SK-N-SH (cell line): ENCODE data around the gene RNF130. TPM values are rescaled to one million over a fixed set of nuclear protein-coding genes. Genes with fewer than 3 reads are reported as not detected.

Experiments
- CTCF ChIA-PET: fragments of 300-600, 350-600 bp; formaldehyde crosslinking; extraction: SDS; loops from one replicate; lab custom pipeline; 2021; lab: Yijun Ruan, JAX
- POLR2A ChIA-PET: fragments of 350-600 bp; sonication (Branson Sonifier 250); formaldehyde crosslinking; extraction: SDS; loops from one replicate; lab custom pipeline; 2020; ENCODE audit warnings: antibody characterized with exemption, inconsistent platforms; lab: Yijun Ruan, JAX
- DNase-seq: peaks from one replicate; pipeline ENCODE4 v3.0.0; 2012
- H2AFZ ChIP-seq: fragments of 200-600 bp; sonication (generic); 2 replicates; pipeline ENCODE4 v1.8.1; 2016; ENCODE audit warnings: antibody characterized with exemption, mild to moderate bottlenecking, low read depth
- H3F3A ChIP-seq: fragments of 200-600 bp; sonication (generic); replicated peaks from 2 replicates; pipeline ENCODE3; 2016; ENCODE audit warnings: antibody characterized with exemption, mild to moderate bottlenecking; ENCODE audit not compliant: insufficient read depth
- H3K27ac ChIP-seq, 2 experiments: fragments of 200-500 bp in 1 of 2; fragments of 200-600 bp in 1 of 2; sonication (Bioruptor generic) in 1 of 2; sonication (generic), shearing (Covaris generic) in 1 of 2; 2 replicates each; pipeline versions ENCODE4 v1.5.1 to v1.6.1; 2014 to 2016; ENCODE audit warnings: low read depth in 2 of 2, inconsistent platforms in 1 of 2, low read length in 1 of 2, mild to moderate bottlenecking in 1 of 2, mixed read lengths in 1 of 2
- H3K27me3 ChIP-seq: fragments of 200-600 bp; sonication (generic), shearing (Covaris generic); 2 replicates; pipeline ENCODE4 v1.6.1; 2016; ENCODE audit warnings: mixed run types; ENCODE audit not compliant: insufficient read depth
- H3K36me3 ChIP-seq, 2 experiments: fragments of 200-500 bp in 1 of 2; fragments of 200-600 bp in 1 of 2; sonication (Bioruptor generic) in 1 of 2; sonication (generic) in 1 of 2; replicated peaks in 1 of 2; 2 replicates each; pipeline versions ENCODE3 to v1.5.1; 2014 to 2016; ENCODE audit warnings: low read length in 1 of 2, mild to moderate bottlenecking in 1 of 2; ENCODE audit not compliant: insufficient read depth in 2 of 2, control insufficient read depth in 1 of 2
- H3K4me1 ChIP-seq, 2 experiments: fragments of 200-500 bp in 1 of 2; fragments of 200-600 bp in 1 of 2; sonication (Bioruptor generic) in 1 of 2; sonication (generic), shearing (Covaris generic) in 1 of 2; 2 replicates each; pipeline versions ENCODE4 v1.5.1 to v1.6.1; 2014 to 2016; ENCODE audit warnings: low read depth in 1 of 2, low read length in 1 of 2, mixed run types in 1 of 2; ENCODE audit not compliant: insufficient read depth in 2 of 2, control insufficient read depth in 1 of 2
- H3K4me2 ChIP-seq: fragments of 200-600 bp; sonication (generic), shearing (Covaris generic); 2 replicates; pipeline ENCODE4 v1.6.1; 2017; ENCODE audit warnings: mixed run types
- H3K4me3 ChIP-seq, 2 experiments: fragments of 200-500 bp in 1 of 2; fragments of 200-600 bp in 1 of 2; sonication (Bioruptor generic) in 1 of 2; sonication (generic), shearing (Covaris generic) in 1 of 2; 2 replicates each; pipeline versions ENCODE4 v1.5.1 to v1.8.1; 2014 to 2016; ENCODE audit warnings: low read depth in 2 of 2, inconsistent platforms in 1 of 2, low read length in 1 of 2, mild to moderate bottlenecking in 1 of 2, mixed read lengths in 1 of 2, moderate library complexity in 1 of 2
- H3K79me2 ChIP-seq: fragments of 200-600 bp; sonication (generic); 2 replicates; pipeline ENCODE4 v1.8.1; 2017; ENCODE audit warnings: mild to moderate bottlenecking; ENCODE audit not compliant: insufficient read depth
- H3K9ac ChIP-seq: fragments of 200-600 bp; sonication (generic); 2 replicates; pipeline ENCODE4 v1.6.1; 2017; ENCODE audit warnings: mixed run types
- H3K9me2 ChIP-seq: fragments of 200-600 bp; sonication (generic); 2 replicates; pipeline ENCODE4 v1.6.1; 2017; ENCODE audit warnings: mixed run types
- H3K9me3 ChIP-seq: fragments of 200-600 bp; sonication (generic); 2 replicates; pipeline ENCODE4 v1.6.1; 2017; ENCODE audit warnings: mixed run types, mild to moderate bottlenecking, moderate library complexity
- H4K20me1 ChIP-seq: fragments of 200-600 bp; sonication (generic); 2 replicates; pipeline ENCODE4 v1.6.1; 2017; ENCODE audit warnings: mild to moderate bottlenecking, mixed run types; ENCODE audit not compliant: insufficient read depth
- CHD2 ChIP-seq: fragments of 150-350 bp; IDR thresholded peaks from 2 replicates; pipeline ENCODE4 v1.6.1; 2018; ENCODE audit warnings: low read length; ENCODE audit not compliant: partially characterized antibody
- ELF1 ChIP-seq: IDR thresholded peaks from 2 replicates; pipeline ENCODE4 v1.4.0; 2012
- EP300 ChIP-seq, 2 experiments: IDR thresholded peaks; 2 replicates each; pipeline versions ENCODE4 v1.4.0 to v1.6.1; 2012; ENCODE audit warnings: borderline replicate concordance in 1 of 2, low read depth in 1 of 2, low read length in 1 of 2
- EZH2phosphoT487 ChIP-seq: fragments of 200-600 bp; sonication (generic); IDR thresholded peaks from 2 replicates; pipeline ENCODE4 v1.6.1; 2017; ENCODE audit warnings: low read depth, mixed run types, mild to moderate bottlenecking, antibody characterized with exemption, moderate library complexity, borderline replicate concordance
- FOSL2 ChIP-seq: IDR thresholded peaks from 2 replicates; pipeline ENCODE4 v1.4.0; 2012; ENCODE audit warnings: low read depth, mild to moderate bottlenecking, moderate library complexity, borderline replicate concordance
- FOXJ3 ChIP-seq: sonication (generic); formaldehyde crosslinking; IDR thresholded peaks from 2 replicates; pipeline ENCODE4 v1.5.1; 2020; ENCODE audit warnings: mild to moderate bottlenecking, missing genetic modification reagents
- JUND ChIP-seq: IDR thresholded peaks from 2 replicates; pipeline ENCODE4 v1.4.0; 2012
- MEF2A ChIP-seq: IDR thresholded peaks from 2 replicates; pipeline ENCODE4 v1.4.0; 2012; ENCODE audit warnings: low read depth, borderline replicate concordance
- MXI1 ChIP-seq: IDR thresholded peaks from 2 replicates; pipeline ENCODE4 v1.6.1; 2012; ENCODE audit warnings: mild to moderate bottlenecking, low read depth, low read length, improper control_type of control experiment
- NFIC ChIP-seq: IDR thresholded peaks from 2 replicates; pipeline ENCODE4 v1.4.0; 2012; ENCODE audit warnings: borderline replicate concordance
- NRF1 ChIP-seq: IDR thresholded peaks from 2 replicates; pipeline ENCODE4 v1.6.1; 2012; ENCODE audit warnings: low read depth, mild to moderate bottlenecking, low read length
- RAD21 ChIP-seq: IDR thresholded peaks from 2 replicates; pipeline ENCODE4 v1.6.1; 2012; ENCODE audit warnings: mild to moderate bottlenecking, low read length
- RCOR1 ChIP-seq: fragments of 150-350 bp; IDR thresholded peaks from 2 replicates; pipeline ENCODE4 v1.6.1; 2017; ENCODE audit warnings: antibody characterized with exemption, low read length
- RFX5 ChIP-seq: IDR thresholded peaks from 2 replicates; pipeline ENCODE4 v1.6.1; 2012; ENCODE audit warnings: mild to moderate bottlenecking, improper control_type of control experiment, low read length
- RXRA ChIP-seq: IDR thresholded peaks from 2 replicates; pipeline ENCODE4 v1.4.0; 2012; ENCODE audit warnings: low read depth, mild to moderate bottlenecking, borderline replicate concordance
- SMC3 ChIP-seq: IDR thresholded peaks from 2 replicates; pipeline ENCODE4 v1.6.1; 2012; ENCODE audit warnings: low read depth, low read length, improper control_type of control experiment
- TAF1 ChIP-seq: IDR thresholded peaks from 2 replicates; pipeline ENCODE4 v1.6.1; 2012; ENCODE audit warnings: low read depth, mild to moderate bottlenecking, low read length, moderate library complexity, borderline replicate concordance
- TCF12 ChIP-seq: IDR thresholded peaks from 2 replicates; pipeline ENCODE4 v1.4.0; 2012
- TEAD4 ChIP-seq: IDR thresholded peaks from 2 replicates; pipeline ENCODE4 v1.4.0; 2012; ENCODE audit warnings: mild to moderate bottlenecking, borderline replicate concordance; ENCODE audit not compliant: insufficient read depth
- YY1 ChIP-seq: IDR thresholded peaks from 2 replicates; pipeline ENCODE4 v1.4.0; 2012; ENCODE audit warnings: low read depth, mild to moderate bottlenecking
- WGBS: methylation state at CpG from one replicate; pipeline ENCODE4 v1.1.6; 2017; ENCODE audit warnings: low lambda C conversion rate; 5-methylcytosine and 5-hydroxymethylcytosine counted together
- polyA plus RNA-seq, 3 experiments: library from polyadenylated mRNA; depleted of rRNA; stranded (reverse); fragments of >200 nt; gene quantifications; 2 replicates each; pipeline ENCODE4 v1.2.3, GENCODE V29; 2012
- TF ChIP-seq, protein P1 (sequence below): fragments of 200-600 bp; sonication (generic); IDR thresholded peaks from 2 replicates; pipeline ENCODE4 v1.6.1; 2017; ENCODE audit warnings: antibody characterized with exemption, mild to moderate bottlenecking, moderate library complexity
- TF ChIP-seq, protein P2 (sequence below): fragments of 150-350 bp; IDR thresholded peaks from 2 replicates; pipeline ENCODE4 v1.6.1; 2016; ENCODE audit warnings: mild to moderate bottlenecking, low read depth, low read length
- TF ChIP-seq, protein P3 (sequence below): IDR thresholded peaks from 2 replicates; pipeline ENCODE4 v1.6.1; 2012; ENCODE audit warnings: mild to moderate bottlenecking, low read depth, low read length, moderate library complexity

The RNF130 gene
- polyA plus RNA-seq, 1 of the 3 experiments (the other 2 are of a cell fraction): 41.4 TPM

DNA sequence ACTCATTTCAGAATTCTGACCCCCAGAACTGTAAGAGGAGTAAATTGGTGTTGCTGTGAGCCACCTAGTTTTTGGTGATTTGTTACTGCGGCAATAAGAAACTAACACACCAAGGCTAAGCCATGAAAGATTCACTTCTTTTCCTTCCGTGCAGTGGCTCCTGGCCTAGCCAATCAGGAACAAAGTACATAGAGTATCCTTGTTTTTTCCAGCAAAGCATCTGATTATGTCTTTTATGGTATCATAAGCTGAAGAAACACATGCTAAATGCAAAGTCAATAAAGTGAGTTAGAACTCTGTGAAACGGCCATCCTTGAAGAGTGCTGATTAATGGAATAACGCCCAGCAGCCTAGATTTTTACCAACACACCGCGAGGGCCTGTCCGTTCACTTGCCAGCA lies 11.4 kb downstream of the RNF130 start:
- ChIA-PET CTCF (interaction anchor here (0.7 kb wide), 1 partner anchor 12 kb away, joined by 3 read pairs; no protein-coding TSS in a partner anchor), POLR2A (no interaction called here)
- H3K36me3 ChIP-seq: peaks cover 0 to 5% of the 10 kb centered on the region in 2 experiments
- WGBS: over 99% methylated on average over 7 of the region's 7 CpGs
- H3K9me3 ChIP-seq: no peaks in the 10 kb centered on the region
- peaks cover 3 to 7% of the 10 kb centered on the region in 2 experiments; a peak in 1 of 4 replicates for H3K4me1 ChIP-seq
- H3K4me2 ChIP-seq: no peak overlapping the region
- no peak overlapping the region for H3K9ac ChIP-seq
- no peak for DNase-seq
- H3K9me2 ChIP-seq: no peaks in the 10 kb centered on the region; the same call in 1 of the 2 replicates
- peaks cover 10% of the 10 kb centered on the region; the same call in 1 of the 2 replicates for H4K20me1 ChIP-seq
- no peak overlapping the region for H3K27ac ChIP-seq
- H2AFZ ChIP-seq: no peak overlapping the region
- no peak overlapping the region for H3K4me3 ChIP-seq
- peaks cover 4% of the 10 kb centered on the region for H3F3A ChIP-seq
- no peaks in the 10 kb centered on the region for H3K27me3 ChIP-seq
- no peak for TF ChIP-seq SMC3
- TF ChIP-seq MEF2A: no peak
- TF ChIP-seq, protein P1, sequence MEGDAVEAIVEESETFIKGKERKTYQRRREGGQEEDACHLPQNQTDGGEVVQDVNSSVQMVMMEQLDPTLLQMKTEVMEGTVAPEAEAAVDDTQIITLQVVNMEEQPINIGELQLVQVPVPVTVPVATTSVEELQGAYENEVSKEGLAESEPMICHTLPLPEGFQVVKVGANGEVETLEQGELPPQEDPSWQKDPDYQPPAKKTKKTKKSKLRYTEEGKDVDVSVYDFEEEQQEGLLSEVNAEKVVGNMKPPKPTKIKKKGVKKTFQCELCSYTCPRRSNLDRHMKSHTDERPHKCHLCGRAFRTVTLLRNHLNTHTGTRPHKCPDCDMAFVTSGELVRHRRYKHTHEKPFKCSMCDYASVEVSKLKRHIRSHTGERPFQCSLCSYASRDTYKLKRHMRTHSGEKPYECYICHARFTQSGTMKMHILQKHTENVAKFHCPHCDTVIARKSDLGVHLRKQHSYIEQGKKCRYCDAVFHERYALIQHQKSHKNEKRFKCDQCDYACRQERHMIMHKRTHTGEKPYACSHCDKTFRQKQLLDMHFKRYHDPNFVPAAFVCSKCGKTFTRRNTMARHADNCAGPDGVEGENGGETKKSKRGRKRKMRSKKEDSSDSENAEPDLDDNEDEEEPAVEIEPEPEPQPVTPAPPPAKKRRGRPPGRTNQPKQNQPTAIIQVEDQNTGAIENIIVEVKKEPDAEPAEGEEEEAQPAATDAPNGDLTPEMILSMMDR: no peak
- no peak for TF ChIP-seq FOSL2
- TF ChIP-seq RAD21: no peak
- no peak for TF ChIP-seq RCOR1
- TF ChIP-seq NRF1: no peak
- TF ChIP-seq EZH2phosphoT487: no peak
- peaks cover 85% of the 10 kb centered on the region for H3K79me2 ChIP-seq

DNA sequence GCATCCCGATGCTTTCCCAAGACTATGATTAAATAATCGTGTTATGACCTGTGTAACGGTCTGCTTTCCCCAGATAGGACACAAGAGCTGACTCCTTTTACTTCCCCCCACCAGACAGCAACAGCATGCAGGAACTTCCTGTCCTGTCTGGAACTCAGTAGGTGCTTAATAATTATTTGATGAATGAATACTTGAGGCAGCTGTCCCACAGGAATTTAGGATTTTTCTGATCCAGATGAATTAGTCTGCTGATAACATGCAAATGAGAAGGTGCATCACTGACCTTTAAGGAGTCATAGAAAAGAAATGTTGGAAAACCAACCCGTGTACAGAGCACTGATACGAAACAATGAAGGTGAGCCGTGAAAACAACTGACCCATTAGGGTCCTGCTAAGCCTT lies 12.2 kb downstream of the RNF130 start:
- Histone ChIP-seq H3K4me1 (peaks cover 3 to 7% of the 10 kb centered on the region in 2 experiments; a peak in 1 of 4 replicates), H3K79me2 (peaks cover 85% of the 10 kb centered on the region)
- TF ChIP-seq EP300 (IDR thresholded peaks at IDR 0.05; ENCODE audit: borderline replicate concordance in 1 of 2, low read depth in 1 of 2, low read length in 1 of 2) (no peak), ELF1 (no peak), TCF12 (no peak), RCOR1 (no peak), NFIC (no peak), TEAD4 (no peak), MEF2A (no peak), NRF1 (no peak), MXI1 (no peak), FOXJ3 (no peak), JUND (no peak), TAF1 (no peak), RXRA (no peak), YY1 (no peak), CHD2 (no peak), RFX5 (no peak)
- TF ChIP-seq, protein P2, sequence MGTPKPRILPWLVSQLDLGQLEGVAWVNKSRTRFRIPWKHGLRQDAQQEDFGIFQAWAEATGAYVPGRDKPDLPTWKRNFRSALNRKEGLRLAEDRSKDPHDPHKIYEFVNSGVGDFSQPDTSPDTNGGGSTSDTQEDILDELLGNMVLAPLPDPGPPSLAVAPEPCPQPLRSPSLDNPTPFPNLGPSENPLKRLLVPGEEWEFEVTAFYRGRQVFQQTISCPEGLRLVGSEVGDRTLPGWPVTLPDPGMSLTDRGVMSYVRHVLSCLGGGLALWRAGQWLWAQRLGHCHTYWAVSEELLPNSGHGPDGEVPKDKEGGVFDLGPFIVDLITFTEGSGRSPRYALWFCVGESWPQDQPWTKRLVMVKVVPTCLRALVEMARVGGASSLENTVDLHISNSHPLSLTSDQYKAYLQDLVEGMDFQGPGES: no peak
- TF ChIP-seq, protein P3, sequence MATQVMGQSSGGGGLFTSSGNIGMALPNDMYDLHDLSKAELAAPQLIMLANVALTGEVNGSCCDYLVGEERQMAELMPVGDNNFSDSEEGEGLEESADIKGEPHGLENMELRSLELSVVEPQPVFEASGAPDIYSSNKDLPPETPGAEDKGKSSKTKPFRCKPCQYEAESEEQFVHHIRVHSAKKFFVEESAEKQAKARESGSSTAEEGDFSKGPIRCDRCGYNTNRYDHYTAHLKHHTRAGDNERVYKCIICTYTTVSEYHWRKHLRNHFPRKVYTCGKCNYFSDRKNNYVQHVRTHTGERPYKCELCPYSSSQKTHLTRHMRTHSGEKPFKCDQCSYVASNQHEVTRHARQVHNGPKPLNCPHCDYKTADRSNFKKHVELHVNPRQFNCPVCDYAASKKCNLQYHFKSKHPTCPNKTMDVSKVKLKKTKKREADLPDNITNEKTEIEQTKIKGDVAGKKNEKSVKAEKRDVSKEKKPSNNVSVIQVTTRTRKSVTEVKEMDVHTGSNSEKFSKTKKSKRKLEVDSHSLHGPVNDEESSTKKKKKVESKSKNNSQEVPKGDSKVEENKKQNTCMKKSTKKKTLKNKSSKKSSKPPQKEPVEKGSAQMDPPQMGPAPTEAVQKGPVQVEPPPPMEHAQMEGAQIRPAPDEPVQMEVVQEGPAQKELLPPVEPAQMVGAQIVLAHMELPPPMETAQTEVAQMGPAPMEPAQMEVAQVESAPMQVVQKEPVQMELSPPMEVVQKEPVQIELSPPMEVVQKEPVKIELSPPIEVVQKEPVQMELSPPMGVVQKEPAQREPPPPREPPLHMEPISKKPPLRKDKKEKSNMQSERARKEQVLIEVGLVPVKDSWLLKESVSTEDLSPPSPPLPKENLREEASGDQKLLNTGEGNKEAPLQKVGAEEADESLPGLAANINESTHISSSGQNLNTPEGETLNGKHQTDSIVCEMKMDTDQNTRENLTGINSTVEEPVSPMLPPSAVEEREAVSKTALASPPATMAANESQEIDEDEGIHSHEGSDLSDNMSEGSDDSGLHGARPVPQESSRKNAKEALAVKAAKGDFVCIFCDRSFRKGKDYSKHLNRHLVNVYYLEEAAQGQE: no peak

More for the DNA sequence above, 12.2 kb downstream of the RNF130 start:
- no peak overlapping the region for H3K4me3 ChIP-seq
- H3K36me3 ChIP-seq: peaks cover 0 to 5% of the 10 kb centered on the region in 2 experiments
- H3K9me2 ChIP-seq: no peaks in the 10 kb centered on the region; the same call in 1 of the 2 replicates
- no peaks in the 10 kb centered on the region for H3F3A ChIP-seq
- no peaks in the 10 kb centered on the region for H3K9me3 ChIP-seq
- no peaks in the 10 kb centered on the region for H3K27me3 ChIP-seq
- ChIA-PET POLR2A (no interaction called here), CTCF (no interaction called here)
- WGBS: 88% methylated on average over 6 of the region's 6 CpGs
- H4K20me1 ChIP-seq: peaks cover 8% of the 10 kb centered on the region; the same call in 1 of the 2 replicates
- H3K9ac ChIP-seq: no peak overlapping the region
- no peak for DNase-seq
- H3K4me2 ChIP-seq: no peak overlapping the region
- H3K27ac ChIP-seq: no peak overlapping the region
- no peak overlapping the region for H2AFZ ChIP-seq
